CD4-positive, alpha-beta T cell treated with Interleukin-15 for 4 hours (primary cell): ENCODE data around the gene RNF213.

Source experiments
- DNase-seq: peaks from one replicate; pipeline ENCODE4 v3.0.0-alpha.2; 2020; ENCODE audit warnings: low spot score

Gene RNF213

GRCh38 chr17:80260791-80261158, at the start of gene RNF213:
TSS of gene RNF213 (plus strand) at chr17:80260852. CDS start at chr17:80263682, 2,830 bp downstream.
- peak; percentile 52 for DNase-seq

GRCh38 chr17:80212109-80212508, 48.5 kb upstream of the RNF213 start:
- no peak for DNase-seq

DNA sequence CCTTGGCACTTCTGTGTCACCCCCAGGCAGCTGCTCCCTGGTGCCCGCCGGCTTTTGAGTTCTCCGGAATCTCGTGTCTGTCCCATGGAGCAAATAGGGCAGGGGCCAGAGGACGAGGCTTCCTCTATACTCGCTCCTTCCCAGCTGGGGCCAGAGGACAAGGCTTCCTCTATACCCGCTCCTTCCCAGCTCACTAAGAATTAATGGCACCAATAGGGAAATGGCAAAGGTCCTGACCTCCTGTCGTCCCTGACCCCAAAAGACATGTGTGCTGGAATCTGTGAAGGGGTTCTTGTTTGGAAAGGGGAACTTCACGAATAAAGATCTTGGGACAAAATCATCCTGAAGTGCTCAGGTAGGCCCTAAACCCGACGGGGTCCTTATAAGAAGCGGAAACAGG, 48.1 kb upstream of the RNF213 start:
- no peak for DNase-seq

DNA sequence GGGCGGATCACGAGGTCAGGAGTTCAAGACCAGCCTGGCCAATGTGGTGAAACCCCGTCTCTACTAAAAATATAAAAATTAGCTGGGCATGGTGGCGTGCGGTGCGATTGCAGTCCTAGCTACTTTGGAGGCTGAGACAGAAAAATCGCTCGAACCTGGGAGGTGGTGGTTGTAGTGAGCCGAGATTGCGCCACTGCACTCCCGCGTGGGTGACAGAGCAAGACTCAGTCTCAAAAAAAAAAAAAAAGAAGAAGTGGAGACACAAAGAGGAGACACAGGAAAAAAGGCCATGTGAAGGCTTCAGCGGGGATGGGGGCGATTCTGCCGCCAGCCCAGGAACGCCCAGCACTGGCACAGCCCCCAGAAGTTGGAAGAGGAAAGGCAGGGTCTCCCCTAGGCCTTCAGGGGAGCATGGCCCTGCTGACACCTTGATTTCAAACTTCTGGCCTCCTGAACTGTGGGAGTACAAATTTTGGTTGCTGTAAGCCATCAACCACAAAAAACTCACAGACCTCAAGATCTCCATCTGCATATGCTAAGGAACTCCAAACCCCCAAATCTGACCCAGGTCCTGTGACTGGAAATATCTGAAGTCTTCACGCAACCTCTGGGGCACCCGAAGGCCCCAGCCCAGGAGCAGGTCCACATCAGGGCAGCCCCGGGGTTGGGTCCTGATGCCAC, 47.5 kb upstream of the RNF213 start:
- DNase-seq: no peak

- DNase-seq: no peak
Measured at GRCh38 chr17:80213643-80213975, 47.0 kb upstream of the RNF213 start.

- DNase-seq: no peak
Measured at GRCh38 chr17:80214012-80214877, 46.4 kb upstream of the RNF213 start.

DNA sequence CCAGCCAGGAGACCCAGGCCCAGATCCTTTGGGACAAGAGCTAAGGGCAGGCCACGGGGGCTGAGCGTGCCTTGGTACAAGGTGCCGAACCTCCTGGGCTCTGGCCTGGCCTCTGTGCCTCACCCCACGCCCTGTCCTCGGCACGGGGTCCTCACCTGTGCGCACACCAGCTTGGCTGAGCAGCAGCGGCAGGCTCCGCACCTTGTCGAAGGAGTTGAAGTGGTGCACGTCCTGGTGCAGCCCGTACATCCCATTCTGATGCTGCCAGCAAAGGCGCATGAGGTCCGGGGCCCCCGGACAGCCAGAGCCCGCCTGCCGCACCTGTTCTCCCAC, 45.8 kb upstream of the RNF213 start:
- no peak for DNase-seq

- no peak for DNase-seq
Measured at GRCh38 chr17:80216473-80217456, 43.9 kb upstream of the RNF213 start.

DNA sequence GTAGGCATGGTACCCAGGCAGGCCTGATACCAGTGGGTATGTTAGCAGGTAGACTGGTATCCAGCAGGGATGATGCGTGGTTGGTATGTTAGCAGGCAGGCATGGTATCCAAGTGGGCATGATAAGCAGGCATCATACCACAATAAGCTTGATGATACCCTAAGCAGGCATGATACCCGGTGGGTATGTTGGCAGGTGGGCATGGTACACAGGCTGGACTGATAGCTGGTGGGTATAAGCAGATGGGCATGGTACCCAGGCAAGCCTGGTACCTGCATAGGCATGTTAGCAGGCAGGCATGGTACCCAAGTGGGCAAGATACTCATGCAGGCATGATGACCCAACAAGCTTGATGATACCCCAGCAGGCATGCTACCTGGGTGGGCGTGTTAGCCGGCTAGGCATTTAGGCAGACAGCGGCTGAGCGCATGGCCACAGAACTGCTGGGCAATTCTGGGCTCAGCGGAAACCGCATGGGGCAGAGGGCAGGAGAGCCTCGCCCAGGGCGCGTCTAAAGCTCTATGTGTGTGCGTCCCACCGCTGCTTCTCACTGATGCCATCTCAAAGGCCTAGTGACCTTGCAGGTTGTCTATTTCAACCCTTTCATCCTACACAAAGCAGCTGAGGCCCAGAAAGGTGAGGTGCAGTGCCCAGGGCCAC, 42.8 kb upstream of the RNF213 start:
- no peak for DNase-seq

DNA sequence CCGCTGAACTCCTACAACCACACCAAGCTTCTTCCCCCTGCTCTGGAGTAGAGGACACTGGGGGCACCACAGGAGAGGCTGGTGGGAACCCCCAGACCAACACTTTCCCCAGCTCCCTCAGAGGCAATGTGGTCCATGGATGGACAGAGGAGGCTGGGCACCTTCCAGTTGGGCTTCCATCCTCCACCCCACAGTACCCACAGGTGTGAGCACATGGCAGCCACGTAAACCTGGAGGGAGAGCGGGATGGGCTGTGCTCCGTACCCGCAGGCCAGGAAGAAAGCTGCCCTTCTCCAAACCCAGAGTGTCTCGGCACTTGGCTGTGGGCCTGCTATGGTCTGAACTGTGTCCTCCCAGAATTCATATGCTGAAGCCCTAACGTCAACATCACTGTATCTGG, 42.3 kb upstream of the RNF213 start:
- DNase-seq: no peak

GRCh38 chr17:80219013-80219762, 41.5 kb upstream of the RNF213 start:
- peak; percentile 96 for DNase-seq

- no peak for DNase-seq
Measured at GRCh38 chr17:80219763-80220053, 40.9 kb upstream of the RNF213 start.

GRCh38 chr17:80220054-80220735, 40.5 kb upstream of the RNF213 start, which contains the start of the genes SGSH and SLC26A11:
TSS of gene SGSH (minus strand) at chr17:80220333. CDS start at chr17:80220313, 20 bp downstream.
TSS of gene SLC26A11 (plus strand) at chr17:80220427. CDS start at chr17:80221561, 1,134 bp downstream.
- DNase-seq: peak; percentile 45

GRCh38 chr17:80220736-80221215, 39.9 kb upstream of the RNF213 start:
- no peak for DNase-seq

GRCh38 chr17:80221351-80222105, 39.1 kb upstream of the RNF213 start:
- DNase-seq: no peak

DNA sequence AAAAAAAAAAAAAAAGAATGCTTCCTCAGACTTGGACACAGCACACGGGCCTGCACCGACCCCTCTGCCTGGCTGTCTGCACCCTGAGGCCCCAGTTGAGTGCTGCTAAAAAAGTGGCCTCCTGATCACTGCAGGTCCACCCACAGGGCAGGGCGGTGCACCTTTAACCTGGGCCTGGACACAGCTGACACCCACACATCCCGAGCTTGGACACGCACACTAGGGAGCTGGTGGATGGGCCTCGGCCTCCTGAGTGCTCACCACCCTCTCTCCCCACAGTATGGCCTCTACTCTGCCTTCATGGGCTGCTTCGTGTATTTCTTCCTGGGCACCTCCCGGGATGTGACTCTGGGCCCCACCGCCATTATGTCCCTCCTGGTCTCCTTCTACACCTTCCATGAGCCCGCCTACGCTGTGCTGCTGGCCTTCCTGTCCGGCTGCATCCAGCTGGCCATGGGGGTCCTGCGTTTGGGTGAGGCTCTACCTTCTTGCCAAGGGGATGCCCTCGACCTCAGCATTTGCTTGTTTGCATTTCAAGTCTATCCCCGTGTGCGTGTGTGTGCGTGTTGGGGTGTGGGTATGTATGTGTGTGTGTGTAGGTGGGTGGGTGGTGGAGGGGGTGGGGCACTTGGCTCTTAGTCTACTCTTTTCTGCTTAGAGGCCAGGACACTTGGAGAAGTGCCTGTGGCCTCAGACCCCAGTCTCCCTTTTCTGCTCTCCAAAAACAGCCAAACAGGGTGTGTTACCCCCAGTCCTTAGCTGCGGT, 38.1 kb upstream of the RNF213 start:
- DNase-seq: no peak

DNA sequence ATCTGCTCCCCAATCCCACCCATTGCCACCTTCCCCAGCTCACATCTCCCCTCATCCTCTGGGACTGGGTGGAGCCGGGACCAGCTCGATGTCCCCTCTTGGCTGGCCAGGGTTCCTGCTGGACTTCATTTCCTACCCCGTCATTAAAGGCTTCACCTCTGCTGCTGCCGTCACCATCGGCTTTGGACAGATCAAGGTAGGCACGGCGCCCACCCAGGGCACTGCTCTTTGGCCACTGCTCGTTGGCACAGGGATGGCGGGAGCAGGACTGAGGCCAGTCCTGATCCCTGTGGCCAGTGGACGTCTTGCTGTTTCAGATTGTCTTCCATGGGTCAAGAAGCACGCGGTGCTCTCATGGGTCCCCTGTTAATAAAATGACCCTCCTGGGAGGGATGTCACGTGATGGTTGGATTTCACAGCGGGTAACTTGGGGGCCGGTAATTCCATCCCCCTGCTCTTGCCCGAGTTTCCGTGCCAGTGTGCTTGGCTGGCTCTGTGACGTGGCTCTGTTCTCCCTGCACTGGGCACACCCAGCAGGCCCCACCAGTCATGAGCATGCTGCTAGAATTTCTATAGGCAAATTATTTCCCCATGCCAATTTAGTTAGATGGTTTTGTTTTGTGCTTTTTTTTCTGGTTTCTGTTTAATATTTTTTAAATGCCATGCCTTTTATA, 37.4 kb upstream of the RNF213 start:
- no peak for DNase-seq

DNA sequence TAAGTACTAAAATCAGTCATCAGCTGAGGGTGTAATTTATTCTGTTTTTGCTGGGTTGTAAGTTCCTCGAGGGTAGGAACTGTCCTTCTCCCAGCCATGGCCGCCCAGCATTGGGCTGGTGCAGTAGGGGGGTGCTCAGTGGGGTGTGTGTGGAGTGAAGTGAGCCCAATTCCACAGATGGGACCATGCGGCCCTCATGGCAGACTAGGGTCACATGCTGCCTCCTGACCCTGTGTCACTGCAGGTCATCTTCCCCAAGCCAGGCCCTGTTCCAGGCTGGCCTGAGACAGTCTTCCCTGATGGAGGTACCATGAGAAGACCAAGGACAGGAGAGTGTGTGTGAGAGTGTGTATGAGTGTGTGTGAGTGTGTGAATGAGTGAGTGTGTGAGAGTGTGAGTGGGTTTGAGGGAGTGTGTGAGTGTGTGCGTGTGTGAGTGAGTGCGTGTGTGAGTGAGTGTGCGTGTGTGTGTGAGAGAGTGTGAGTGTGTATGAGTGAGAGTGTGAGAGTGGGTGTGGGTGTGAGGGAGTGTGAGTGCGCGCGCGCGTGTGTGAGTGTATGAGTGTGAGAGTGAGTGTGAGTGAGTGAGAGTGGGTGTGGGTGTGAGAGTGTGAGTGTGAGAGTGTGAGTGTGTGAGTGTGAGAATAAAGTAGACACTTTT, 36.7 kb upstream of the RNF213 start:
- DNase-seq: no peak
